8988T (cell line): ENCODE data around the gene GATA5.
A peak's percentile ranks its signal among the peaks of the same experiment; 100 is the strongest.
"Not testable (repeated sequence)": the region's sequence is repeated elsewhere in the genome, so short reads cannot be mapped to it uniquely, and the experiment has no call there.

Experiments used
- DNase-seq: peaks from one replicate; pipeline ENCODE4 v3.0.0; 2011

GATA5 gene

DNA sequence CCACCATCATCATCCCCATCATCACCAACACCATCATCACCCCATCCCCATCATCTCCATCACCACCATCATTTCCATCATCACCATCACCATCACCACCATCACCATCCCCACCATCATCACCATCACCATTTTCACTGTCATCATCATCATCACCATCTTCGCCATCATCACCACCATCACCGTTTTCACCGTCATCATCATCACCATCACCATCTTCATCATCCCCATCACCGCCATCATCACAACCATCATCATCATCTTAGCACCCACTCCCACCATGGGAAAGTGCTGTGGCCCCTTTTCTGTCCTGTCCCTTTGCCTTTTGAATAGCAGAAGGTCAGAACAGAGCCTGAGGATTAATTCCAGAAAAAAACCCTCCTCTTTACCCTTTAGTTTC, 28.5 kb upstream of the GATA5 start:
- DNase-seq = no peak

DNA sequence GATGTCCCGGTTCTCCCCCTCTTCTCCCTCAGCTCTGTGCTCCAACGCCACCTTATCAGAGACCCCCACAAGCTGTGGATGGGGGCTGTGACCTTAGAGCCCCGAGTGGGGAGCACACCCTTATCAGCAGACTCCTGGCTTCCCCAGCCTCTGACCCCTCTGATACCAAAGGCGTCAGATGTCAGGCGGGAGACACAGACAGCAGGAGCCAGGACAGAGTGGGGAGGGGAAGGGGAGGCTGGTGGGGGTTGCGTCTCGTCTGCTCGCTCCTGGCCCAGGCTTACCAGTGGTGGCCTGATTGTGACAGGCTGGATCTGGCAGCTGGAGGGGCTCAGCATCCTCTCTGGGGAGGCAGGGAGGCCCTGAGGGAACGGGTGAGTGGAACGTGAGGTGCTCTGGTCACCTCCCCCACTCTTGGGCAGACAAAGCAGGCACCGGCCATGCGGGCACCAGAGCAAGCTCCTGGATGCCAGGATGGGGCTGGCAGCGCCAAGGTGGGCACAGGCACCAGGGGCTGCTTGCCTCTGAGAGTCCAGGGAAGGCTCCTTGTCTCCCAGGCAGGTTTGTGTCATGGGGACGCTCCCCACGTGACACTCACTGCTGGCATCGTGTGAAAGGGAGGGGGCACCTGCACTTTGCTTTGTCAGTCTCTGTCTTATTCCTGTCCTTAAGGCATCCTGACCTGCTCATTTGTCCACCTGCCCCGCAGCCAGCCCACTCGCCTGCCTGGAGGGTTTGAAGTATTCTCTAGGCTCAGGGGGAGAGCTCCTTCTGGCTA, 27.8 kb upstream of the GATA5 start:
- DNase-seq = no peak

DNA sequence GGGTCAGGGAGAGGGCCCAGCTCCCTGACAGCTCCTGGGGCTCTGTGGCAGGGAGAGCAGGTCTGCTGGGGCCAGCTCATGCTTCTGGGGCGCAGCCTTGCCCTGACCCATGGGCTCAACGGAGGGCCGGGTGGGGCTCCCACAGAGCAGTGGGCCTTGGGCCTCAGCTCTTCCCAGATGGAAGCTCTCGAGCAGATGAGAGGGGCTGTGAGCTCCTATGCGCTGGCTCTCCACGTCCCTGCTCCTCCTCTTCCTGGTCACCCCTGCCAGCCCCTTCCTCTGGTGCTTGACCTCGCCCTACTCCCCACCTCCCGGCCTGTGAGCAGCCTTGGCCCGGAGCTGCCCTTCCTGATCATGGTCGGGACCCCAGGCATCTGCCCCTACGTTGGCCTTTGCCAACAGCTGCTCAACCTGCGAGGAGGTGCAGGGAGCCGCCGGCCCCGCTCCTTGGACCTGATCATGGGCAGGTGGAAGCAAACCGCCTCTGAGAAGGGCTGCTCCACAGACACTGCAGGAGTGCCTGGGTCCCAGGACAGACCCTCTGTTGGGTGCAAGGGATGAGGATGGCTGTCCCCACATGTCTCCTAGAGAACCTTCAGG, 26.8 kb upstream of the GATA5 start:
- DNase-seq = no peak

DNA sequence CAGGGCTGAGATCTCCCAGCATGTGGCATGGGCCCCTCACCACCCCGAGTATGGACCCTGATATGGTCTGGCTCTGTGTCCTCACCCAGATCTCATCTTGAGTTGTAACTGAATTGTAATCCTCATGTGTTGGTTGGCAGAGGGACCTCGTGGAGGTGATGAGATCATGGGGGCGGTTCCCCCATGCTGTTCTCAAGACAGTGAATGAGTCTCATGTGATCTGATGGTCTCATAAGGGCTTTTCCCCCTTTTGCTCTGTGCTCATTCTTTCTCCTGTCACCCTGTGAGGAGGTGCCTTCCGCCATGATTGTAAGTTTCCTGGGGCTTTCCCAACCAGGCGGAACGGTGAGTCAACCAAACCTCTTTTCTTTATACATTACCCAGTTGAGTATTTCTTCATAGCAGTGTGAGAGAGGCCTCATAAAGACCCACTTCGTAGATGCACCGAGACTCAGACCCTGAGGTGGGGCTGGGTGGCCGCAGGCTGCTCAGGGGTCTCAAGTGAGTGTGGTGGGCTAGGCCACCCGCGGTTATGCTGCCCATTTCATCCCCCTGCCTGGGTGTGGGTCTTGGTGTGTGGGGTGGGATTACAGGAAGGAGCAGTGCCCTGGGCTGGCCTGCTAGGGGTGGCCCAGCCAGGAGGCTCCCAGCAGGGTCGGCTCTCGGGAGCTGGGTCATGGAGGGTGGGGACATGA, 26.2 kb upstream of the GATA5 start:
- no peak for DNase-seq

DNA sequence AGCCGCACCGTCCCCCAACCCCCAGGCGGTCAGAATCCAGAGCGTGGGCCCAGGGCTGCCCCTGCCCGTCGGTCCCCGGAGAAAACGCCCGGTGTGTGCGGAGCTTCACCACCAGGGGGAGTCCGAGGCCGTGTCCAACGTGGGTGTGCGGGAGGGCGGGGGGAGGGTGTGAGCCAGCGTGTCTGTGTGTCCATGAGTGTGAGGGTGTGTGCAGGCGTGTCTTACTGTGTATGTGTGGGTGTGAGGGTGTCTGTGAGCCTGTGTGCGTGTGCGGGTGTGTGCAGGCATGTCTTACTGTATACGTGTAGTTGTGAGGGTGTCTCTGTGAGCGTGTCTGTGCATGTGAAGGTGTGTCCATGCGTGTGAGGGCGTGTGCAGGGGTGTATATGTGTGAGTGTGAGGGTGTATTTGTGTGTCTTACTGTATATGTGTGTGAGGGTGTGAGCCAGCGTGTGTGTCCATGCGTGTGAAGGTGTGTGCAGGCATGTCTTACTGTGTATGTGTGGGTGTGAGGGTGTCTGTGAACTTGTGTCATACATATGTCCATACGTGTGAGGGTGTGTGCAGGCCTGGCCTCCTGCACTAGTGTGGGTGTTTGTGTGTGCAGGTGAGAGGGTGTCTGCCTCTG, 24.6 kb upstream of the GATA5 start:
- peak; percentile 99 for DNase-seq

DNA sequence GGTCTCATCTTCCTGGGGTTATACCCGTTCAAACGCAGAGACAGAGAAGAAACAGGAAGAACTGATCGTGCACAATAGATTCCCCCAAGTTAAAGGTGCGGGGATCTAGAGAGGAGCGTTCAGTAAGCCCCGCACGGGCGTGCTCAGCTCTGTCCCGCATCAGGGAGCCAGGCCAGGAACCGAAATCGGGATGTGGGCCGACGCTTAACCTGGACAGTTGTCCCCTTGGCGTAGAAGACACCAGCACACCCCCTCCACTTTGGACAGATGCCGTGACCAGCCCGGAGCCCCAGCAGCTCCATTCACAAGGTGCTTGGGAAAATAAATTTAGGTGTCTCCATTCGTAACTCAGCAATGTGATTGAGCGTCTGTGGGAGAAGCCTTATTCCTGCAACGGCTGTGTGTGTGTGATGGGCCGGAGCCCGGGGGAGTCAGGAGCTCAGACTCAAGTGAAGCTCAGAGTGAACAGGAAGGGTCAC, 24.0 kb upstream of the GATA5 start:
- no peak for DNase-seq

DNA sequence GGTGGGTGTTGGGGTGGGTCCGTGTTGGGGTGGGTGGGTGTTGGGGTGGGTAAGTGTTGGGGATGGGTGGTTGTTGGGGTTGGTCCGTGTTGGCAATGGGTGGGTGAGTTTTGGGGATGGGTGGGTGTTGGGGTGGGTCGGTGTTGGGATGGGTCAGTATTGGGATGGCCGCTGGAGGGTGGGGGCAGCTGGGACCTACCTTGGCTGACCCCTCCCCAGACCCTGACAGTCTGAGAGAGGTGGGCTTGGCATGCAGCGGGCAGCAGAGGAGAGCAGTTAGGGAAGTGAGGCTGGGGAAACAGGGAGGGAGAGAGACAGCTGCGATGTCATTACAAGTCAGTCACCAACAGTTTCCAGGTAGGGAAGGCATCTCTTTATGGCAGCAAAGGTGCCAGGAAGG, 23.1 kb upstream of the GATA5 start:
- no peak for DNase-seq

DNA sequence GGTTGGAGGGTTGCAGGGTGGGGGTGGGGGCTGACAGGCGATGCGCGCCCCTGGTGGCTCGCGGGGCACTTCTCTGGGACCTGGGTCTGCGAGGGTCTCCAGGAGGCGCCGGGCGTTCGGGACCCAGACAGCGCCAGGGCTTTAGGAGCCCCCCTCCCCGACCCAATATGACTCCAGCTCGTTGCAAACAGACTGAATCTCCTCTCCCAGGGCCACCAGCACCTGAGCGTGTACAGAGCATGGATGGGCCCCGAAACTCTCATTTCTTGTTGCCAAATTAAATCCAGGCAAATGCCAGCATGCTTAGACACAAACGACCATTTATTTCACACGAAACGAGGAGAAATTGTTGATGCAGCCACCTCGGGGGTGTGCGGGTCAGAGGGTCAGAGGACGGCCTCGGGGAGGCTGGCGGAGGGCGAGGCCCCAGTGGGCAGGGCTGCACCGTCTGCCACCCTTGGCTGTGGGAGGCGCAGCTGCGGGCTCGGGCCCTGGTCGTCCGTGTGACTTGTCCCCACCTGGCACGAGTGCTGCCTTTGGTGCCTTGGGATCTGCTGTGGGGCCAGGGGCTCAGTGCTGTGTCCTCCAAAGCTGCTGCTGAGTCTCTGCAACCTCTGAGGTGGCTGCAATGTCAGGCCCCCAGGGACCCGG, 20.9 kb upstream of the GATA5 start:
- peak; percentile 91 for DNase-seq

DNA sequence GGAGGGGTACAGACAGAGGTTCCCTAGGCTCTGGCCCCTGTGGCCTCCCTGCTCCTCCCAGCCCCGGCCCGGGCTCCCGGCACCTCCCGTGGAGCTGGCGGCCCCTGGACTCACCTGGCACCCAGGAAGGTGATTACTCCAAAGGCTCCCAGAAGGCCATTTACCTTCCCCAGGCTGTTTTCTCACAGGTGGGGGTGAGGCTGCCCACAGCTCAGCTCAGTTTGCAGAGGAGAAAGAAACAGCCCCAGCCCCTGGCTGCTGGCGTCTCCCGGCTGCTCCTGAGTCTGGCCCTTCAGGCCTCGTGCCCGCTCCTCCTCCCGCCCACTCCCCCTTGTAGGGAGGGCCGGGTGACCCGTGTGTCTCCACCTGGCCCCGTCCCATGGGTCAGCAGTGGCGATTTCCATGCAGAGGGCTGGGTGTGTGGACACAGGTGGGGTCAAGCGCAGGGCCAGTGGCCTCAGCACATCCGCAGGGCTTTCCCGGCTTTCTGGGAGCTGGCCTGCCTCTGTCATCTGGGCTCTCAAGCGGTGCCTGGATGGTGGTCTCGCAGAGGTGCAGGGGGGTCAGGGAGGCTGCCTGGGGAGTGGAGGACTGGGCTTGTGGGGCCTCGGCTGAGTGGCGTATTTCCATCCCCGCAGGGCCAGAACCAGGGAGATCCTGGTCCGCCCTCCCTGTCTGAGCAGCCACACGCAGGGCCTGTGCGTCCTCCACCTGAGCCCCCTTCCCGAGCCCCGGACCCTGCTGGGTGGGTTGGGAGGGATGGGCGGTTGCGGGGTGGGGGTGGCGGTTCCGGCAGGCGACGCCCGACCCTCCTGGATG, 20.2 kb upstream of the GATA5 start:
- no peak for DNase-seq

DNA sequence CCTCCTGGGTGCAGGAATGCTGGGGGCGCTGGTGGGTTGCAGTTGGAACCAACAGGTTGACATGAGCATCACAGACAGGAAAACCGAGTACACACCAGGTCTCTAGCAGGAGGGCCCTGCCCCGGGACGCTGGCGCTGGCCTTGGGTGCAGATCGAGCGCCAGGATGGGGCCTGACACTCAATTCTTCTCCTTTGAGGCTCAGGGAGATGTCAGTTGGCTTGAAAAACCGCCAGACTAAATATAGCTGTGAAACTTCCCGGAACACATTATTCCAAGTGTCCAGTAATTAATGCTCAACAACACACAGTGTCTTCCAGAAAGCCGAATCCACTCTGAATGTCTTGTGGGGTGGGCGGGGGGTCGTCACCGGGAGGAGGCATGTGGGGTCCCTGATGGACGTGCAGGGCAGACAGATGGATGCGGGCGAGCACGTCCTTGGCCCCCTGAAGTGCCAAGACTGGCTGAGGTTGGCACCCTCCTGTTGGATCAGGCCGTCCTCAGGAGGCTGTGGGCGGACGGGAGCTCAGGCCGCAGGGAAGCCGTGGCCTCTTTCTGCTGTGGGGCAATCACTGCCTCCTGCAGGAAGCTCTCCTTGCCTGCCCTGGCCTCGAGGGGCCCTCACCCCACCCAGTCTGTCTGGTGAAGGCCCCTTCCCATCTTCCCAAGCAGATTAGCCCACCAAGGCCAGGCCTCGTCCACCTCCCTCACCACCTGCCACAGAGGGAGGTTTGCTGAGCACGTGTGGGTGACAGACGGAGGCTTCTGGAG, 19.4 kb upstream of the GATA5 start:
- DNase-seq = no peak

DNA sequence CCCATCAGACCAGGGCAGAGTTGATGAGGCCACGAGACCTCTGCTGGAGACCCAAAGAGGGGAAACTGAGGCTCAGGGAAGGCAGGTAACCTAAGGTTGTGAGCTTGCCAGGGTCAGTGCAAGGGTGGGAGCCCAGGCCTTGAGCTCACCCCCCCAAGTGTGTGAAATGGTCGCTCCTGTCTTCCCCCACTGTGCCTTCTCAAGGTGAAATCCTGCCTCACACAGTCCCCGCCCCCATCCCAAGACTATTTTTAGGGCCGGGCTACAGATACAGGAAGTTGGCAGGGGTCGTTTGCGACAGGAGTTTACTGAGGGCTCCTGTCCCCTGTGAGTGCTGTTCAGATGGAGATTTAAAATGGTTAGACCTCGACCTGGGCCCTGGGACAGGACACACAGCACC, 18.7 kb upstream of the GATA5 start:
- DNase-seq = no peak

DNA sequence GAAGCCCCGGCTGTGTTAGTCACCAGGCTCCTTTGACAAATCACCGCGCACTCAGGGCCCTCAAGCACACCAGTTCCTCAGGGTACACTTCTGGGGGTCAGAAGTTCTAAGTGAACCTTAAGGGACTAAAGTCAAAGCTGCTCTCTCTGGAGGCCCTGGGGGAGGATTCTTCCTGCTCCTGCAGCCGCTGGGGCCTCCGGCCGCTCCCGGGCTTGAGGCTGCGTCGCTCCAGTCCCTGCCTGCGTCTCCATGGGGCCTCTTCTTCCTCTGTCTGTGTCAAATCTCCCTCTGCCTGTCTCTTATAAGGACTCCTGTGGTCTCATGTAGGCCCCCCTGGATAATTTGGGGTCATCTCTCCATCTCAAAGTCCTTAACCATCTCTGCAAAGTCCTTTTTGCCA, 18.1 kb upstream of the GATA5 start:
- DNase-seq = no peak

DNA sequence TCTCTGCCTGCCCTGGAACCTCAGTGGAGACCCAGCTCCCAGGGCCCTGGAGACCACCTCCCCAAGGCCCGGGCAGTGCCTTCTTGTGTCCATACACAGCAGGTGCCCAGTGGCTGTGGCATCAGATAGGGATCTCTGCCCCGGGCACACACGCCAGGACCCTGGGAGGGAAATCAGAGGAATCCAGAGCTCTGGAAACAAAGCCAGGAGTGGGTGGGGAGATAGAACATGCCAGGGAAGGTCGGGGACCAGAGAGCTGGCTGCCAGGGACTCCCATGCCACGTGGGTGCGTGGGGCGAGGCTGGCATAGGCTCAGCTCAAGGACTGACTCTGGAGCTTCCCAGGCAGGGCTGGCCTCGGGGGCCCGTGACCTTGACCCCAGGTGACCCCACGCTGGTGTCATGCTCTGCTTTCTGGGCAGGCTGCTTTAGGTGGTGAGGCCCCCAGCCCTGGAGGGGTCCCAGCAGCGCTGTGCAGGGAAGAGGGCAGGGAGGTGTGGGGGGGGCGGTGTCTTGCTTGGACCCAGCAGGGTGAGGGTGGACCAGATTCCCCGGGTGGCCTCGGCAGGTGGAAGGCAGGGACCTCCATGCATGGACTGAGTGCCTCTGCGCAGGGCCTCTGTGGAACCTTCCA, 17.6 kb upstream of the GATA5 start:
- DNase-seq = no peak

DNA sequence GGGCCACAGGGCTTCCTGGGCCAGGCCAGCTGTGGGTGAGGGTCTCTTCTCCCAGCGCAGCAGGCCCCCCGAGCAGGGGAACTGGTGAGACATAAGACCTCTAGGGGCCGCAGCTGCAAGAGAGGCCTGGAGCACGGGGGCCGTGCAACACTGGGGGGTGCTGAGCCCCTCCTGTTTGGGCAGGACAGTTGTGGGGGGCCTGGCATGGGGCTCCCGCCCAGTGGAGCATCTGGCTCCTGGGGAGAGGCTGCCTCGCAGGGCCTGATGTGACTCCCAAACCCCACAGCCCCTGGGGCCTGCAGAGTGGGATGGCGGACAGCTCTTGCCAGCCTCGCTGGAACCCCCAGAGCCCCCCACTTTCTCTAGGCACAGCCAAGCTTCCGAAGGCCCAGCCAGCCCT, 16.9 kb upstream of the GATA5 start:
- DNase-seq = no peak

DNA sequence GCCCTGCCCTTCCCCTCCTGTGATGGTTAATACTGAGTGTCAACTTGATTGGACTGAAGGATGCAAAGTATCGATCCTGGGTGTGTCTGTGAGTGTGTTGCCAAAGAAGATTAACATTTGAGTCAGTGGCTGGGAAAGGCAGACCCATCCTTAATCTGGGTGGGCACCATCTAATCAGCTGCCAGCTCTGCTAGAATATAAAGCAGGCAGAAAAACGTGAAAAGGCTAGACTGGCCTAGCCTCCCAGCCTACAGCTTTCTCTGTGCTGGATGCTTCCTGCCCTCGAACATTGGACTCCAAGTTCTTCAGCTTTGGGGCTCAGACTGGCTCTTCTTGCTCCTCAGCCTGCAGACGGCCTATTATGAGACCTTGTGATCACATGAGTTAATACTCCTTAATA, 15.0 kb upstream of the GATA5 start:
- not testable (repeated sequence) for DNase-seq

DNA sequence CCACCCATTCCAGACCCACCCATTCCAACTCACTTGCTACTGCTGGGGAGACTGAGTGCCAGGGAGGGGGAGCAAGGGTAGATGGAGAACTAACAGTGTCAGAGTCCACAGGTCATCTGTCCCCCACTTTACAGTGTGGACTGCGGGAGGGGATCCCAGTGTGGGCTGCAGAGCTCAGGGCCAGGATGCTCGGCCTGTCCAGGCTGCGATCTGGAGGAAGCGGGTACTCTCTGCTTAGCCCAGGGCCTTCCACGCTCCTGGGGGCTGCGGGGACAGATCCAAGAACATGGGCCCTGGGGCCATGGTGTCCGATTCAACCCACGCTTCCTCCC, 14.1 kb upstream of the GATA5 start:
- no peak for DNase-seq

DNA sequence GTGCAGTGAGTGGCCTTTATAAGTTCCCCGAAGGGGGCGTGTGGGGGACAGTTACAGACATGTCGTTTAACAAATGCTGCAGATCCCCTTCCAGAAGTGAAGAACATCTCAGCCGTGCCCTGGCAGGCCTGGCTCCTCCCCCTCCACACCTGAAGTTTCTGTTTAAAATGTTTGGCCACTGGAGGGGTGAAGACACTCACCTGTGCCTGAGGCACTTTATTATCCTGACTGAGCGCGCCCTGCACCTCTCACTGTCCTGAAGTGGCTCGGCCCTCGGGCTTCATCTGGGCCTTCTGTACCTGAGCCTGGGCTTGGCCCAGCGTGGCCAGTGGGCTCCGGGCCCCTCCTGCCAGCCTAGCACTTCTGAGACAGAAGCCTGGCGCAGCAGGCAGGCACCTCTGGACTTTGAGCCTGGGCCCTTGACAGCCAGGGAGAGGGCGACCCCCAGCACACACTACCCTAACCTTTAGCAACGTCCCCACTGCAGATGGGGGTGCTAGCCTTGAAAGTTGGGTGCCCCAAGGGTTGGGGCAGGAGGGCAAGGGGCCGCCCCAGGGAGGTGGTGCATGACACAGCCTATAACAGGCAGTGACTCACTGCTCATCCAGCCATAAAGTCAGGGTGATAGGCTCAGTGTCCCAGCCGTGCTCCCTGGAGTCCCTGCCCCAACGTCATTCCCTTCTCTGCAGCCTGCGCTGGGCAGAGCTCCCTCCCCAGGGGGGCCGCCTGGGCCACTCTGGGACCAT, 13.6 kb upstream of the GATA5 start:
- DNase-seq = peak; percentile 95

DNA sequence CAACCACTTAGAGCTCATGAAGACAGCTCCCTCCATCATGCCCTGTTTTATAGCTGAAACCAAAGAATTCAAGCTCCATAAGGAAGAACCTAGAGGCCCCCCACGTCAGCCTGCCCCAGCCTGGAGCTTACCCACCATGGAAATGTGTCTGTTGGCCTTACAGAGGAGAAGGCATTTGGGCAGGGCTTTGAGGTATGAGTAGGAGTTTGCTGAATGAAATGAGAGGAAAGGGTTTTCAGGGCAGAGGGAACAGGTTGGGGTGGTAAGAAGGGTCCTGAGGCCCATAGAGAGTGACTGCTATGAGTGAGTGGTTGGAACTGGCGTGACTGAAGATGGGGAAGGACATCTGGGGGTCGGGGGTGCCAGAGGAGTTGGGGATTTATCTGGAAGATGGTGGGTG, 12.7 kb upstream of the GATA5 start:
- no peak for DNase-seq

DNA sequence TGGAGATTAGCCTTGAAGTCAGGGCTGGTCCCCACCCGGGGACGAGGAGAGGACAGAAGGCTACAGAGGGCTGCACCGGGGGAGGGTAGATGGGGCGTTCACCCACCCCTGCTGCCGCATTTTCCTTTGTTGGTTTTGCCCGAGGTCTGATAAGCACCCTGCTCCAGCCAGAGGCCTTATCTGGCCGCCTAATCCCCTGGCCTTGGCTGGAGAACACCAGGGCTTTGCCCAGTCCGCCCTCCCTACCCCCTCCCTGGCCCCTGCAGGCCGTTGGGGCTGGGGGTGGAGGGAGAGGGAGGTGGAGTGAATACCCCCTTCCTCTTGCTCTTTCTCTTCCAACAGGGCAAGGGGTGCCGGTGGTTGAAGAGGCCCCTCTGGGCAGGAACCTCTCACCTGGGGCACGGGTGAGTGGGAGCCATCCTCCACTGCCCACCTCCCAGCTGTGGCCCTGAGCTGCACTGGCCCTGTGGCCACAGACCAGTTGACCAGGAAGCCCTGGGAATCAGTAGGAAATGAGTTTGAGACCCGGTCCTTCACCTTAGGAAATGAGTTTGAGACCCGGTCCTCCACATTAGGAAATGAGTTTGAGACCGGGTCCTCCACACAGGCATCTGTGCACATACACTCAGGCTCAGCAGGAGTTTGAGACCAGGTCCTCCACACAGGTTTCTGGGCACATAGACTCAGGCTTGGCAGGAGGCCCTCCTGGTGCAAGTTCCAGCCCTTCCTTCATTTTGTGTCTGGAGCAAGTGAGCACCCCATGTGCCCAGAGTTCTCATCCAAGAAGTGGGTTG, 12.0 kb upstream of the GATA5 start:
- no peak for DNase-seq

DNA sequence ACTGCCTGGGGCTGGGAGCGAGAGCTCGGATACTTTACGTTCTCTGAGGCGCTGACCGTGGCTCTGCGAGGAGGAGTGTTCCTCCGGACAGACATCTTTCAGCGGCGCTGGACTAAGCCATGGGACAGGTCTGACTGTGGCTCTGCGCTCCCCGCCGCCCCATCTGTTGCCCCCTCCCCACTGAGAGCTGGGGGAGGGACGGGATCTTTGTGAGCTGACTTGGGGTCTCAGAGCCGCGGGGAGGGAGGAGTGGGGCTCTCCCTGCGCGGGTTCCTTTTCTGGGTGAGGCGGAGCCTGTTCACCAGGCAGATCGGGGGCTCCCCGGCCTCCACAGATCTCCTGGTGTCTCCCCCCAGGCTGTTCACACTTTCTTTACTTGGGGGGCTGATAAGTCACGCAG, 11.3 kb upstream of the GATA5 start:
- DNase-seq = no peak
